Endothelial cell of umbilical vein (primary cell): ENCODE results near the gene COPS9. TPM values are rescaled to one million over a fixed set of nuclear protein-coding genes. Genes with fewer than 3 reads are reported as not detected.

Experiments
- BruUV-seq: library from RNA; stranded (reverse); fragments of 400-500 nt; replicated peaks from 2 replicates; lab custom pipeline; 2021; lab: Mats Ljungman, UMichigan
- CTCF ChIA-PET: fragments of 300-600, 350-600 bp; sonication (Branson Sonifier 250); formaldehyde crosslinking; loops from one replicate; lab custom pipeline; 2021; ENCODE audit warnings: antibody characterized with exemption, inconsistent platforms; lab: Charles Lee
- POLR2A ChIA-PET: fragments of 300-600, 350-600 bp; sonication (Branson Sonifier 250); formaldehyde crosslinking; loops from one replicate; lab custom pipeline; 2021; ENCODE audit warnings: antibody characterized with exemption, inconsistent platforms; lab: Charles Lee
- DNase-seq: peaks from one replicate; pipeline ENCODE4 v3.0.0-alpha.2; 2011; ENCODE audit warnings: low read depth, low spot score
- FAIRE-seq: peaks from 2 replicates; lab custom pipeline; 2011; peaks lifted over from hg19 to GRCh38; lab: Jason Lieb, UNC
- H2AFZ ChIP-seq: 2 replicates; pipeline ENCODE4 v1.6.0; 2012; ENCODE audit warnings: low read depth, low read length, control low read depth, inconsistent platforms
- H3K27ac ChIP-seq: 2 replicates; pipeline ENCODE4 v1.5.1; 2011; ENCODE audit warnings: low read depth, mild to moderate bottlenecking, control low read depth, low read length, moderate library complexity; ENCODE audit not compliant: insufficient read depth
- H3K27me3 ChIP-seq, 2 experiments: 2 replicates each; pipeline versions ENCODE4 v1.6.0 to v1.6.1; 2011; ENCODE audit warnings: low read length in 2 of 2, mixed read lengths in 1 of 2; ENCODE audit not compliant: control insufficient read depth in 2 of 2, insufficient read depth in 2 of 2
- H3K36me3 ChIP-seq, 2 experiments: 2 replicates in 1 of 2; 3 replicates in 1 of 2; pipeline ENCODE4 v1.5.1; 2011; ENCODE audit warnings: low read length in 2 of 2, mild to moderate bottlenecking in 1 of 2, moderate library complexity in 1 of 2; ENCODE audit not compliant: control insufficient read depth in 2 of 2, insufficient read depth in 2 of 2; ENCODE audit errors: extremely low read depth in 1 of 2
- H3K4me1 ChIP-seq: 3 replicates; pipeline ENCODE4 v1.5.1; 2011; ENCODE audit warnings: mild to moderate bottlenecking, low read length; ENCODE audit not compliant: control insufficient read depth, insufficient read depth; ENCODE audit errors: extremely low read depth
- H3K4me2 ChIP-seq: 2 replicates; pipeline ENCODE4 v1.6.1; 2011; ENCODE audit warnings: low read length, control low read depth, mixed read lengths; ENCODE audit not compliant: insufficient read depth
- H3K4me3 ChIP-seq, 3 experiments: fragments of 200-600 bp in 1 of 3; sonication (generic), shearing (Covaris generic) in 1 of 3; replicated peaks in 1 of 3; 2 replicates each; pipeline ENCODE4 v1.5.1; 2011 to 2016; ENCODE audit warnings: control low read depth in 3 of 3, low read length in 3 of 3, mild to moderate bottlenecking in 2 of 3, inconsistent platforms in 1 of 3, low read depth in 1 of 3, moderate library complexity in 1 of 3; ENCODE audit not compliant: insufficient read depth in 1 of 3
- H3K79me2 ChIP-seq: 2 replicates; pipeline ENCODE4 v1.6.0; 2012; ENCODE audit warnings: low read length, inconsistent platforms; ENCODE audit not compliant: control insufficient read depth, insufficient read depth
- H3K9ac ChIP-seq: replicated peaks from 2 replicates; pipeline ENCODE3; 2011; ENCODE audit warnings: low read length, control low read depth; ENCODE audit not compliant: insufficient read depth; ENCODE audit errors: extremely low read depth
- H3K9me1 ChIP-seq: replicated peaks from 3 replicates; pipeline ENCODE4 v1.6.0; 2011; ENCODE audit warnings: mild to moderate bottlenecking, low read length; ENCODE audit not compliant: control insufficient read depth, insufficient read depth; ENCODE audit errors: extremely low read depth
- H3K9me3 ChIP-seq: replicated peaks from 2 replicates; pipeline ENCODE4 v1.5.1; 2012; ENCODE audit warnings: low read length, inconsistent platforms; ENCODE audit not compliant: control insufficient read depth, insufficient read depth
- H4K20me1 ChIP-seq: replicated peaks from 2 replicates; pipeline ENCODE3; 2011; ENCODE audit warnings: mild to moderate bottlenecking, low read length; ENCODE audit not compliant: control insufficient read depth, insufficient read depth; ENCODE audit errors: extremely low read depth
- EZH2 ChIP-seq: IDR thresholded peaks from 2 replicates; pipeline ENCODE4 v1.6.1; 2012; ENCODE audit warnings: borderline replicate concordance, low read depth, mild to moderate bottlenecking, moderate library complexity, low read length, inconsistent platforms; ENCODE audit not compliant: severe bottlenecking
- FOS ChIP-seq: IDR thresholded peaks from 2 replicates; pipeline ENCODE4 v1.6.1; 2011; ENCODE audit warnings: mild to moderate bottlenecking, low read length, moderate library complexity, borderline replicate concordance; ENCODE audit not compliant: insufficient read depth
- GATA2 ChIP-seq: IDR thresholded peaks from 2 replicates; pipeline ENCODE4 v1.7.0; 2011; ENCODE audit warnings: low read depth, mild to moderate bottlenecking, moderate library complexity, mixed read lengths, low read length; ENCODE audit not compliant: insufficient read length, insufficient read depth
- JUN ChIP-seq: IDR thresholded peaks from 2 replicates; pipeline ENCODE4 v1.6.1; 2011; ENCODE audit warnings: borderline replicate concordance, low read depth; ENCODE audit not compliant: insufficient read length, insufficient read depth
- MYC ChIP-seq: IDR thresholded peaks from one replicate; pipeline ENCODE4 v1.6.1; 2011; ENCODE audit warnings: mild to moderate bottlenecking, low read depth, low read length
- POLR2A ChIP-seq: IDR thresholded peaks from 2 replicates; pipeline ENCODE4 v1.6.1; 2012; ENCODE audit warnings: low read depth, mild to moderate bottlenecking, control low read depth, low read length
- POLR2AphosphoS5 ChIP-seq: IDR thresholded peaks from 2 replicates; pipeline ENCODE4 v1.6.1; 2012; ENCODE audit warnings: low read depth, mild to moderate bottlenecking, control low read depth, low read length, moderate library complexity; ENCODE audit not compliant: insufficient read depth
- dilution Hi-C: fragments of 300-500 bp; cut with MboI; formaldehyde crosslinking; loops from one replicate; pipeline ENCODE4 v1.15.0; 2019; ENCODE audit warnings: low sequenced_read_pairs; ENCODE audit not compliant: extremely low pct_ligation_motif_present
- intact Hi-C: fragments of 100-400 bp; cut with micrococcal nuclease; formaldehyde crosslinking; loops from one replicate; pipeline ENCODE4 v1.10.0; 2022
- polyA plus RNA-seq, 4 experiments: library from polyadenylated mRNA; depleted of rRNA in 3 of 4; stranded (reverse) in 3 of 4; unstranded in 1 of 4; fragments of >200 nt; gene quantifications; 2 replicates each; pipeline versions ENCODE4 v1.2.1 to v1.2.3, GENCODE V29; 2011 to 2012; ENCODE audit warnings: missing spikeins in 1 of 4
- total RNA-seq: library from RNA; stranded (reverse); gene quantifications from 2 replicates; pipeline ENCODE4 v1.2.3, GENCODE V29; 2021
- TF ChIP-seq, protein P1 (sequence below), 2 donors: IDR thresholded peaks; 1 replicate in 1 of 2; 2 replicates in 1 of 2; pipeline ENCODE4 v1.5.1; 2011; ENCODE audit warnings: low read length in 2 of 2, mild to moderate bottlenecking in 2 of 2, moderate library complexity in 2 of 2, control low read depth in 1 of 2, inconsistent platforms in 1 of 2, low read depth in 1 of 2; ENCODE audit not compliant: insufficient read depth in 1 of 2; ENCODE audit errors: extremely low read depth in 1 of 2
- TF ChIP-seq, protein P2 (sequence below): IDR thresholded peaks from 2 replicates; pipeline ENCODE4 v1.6.1; 2011; ENCODE audit not compliant: insufficient read depth, insufficient read length

COPS9 gene
- total and polyA plus RNA-seq, 2 donors (not counting 3 experiments of a cell fraction or from before 2014, with no cell fraction given) = 196 to 361 TPM

GRCh38 chr2:240123821-240124650, 12.1 kb downstream of the COPS9 start:
- TF ChIP-seq POLR2AphosphoS5 (no peak), MYC (no peak), EZH2 (no peak), FOS (no peak), JUN (no peak), GATA2 (no peak), POLR2A (no peak)
- TF ChIP-seq, protein P1, sequence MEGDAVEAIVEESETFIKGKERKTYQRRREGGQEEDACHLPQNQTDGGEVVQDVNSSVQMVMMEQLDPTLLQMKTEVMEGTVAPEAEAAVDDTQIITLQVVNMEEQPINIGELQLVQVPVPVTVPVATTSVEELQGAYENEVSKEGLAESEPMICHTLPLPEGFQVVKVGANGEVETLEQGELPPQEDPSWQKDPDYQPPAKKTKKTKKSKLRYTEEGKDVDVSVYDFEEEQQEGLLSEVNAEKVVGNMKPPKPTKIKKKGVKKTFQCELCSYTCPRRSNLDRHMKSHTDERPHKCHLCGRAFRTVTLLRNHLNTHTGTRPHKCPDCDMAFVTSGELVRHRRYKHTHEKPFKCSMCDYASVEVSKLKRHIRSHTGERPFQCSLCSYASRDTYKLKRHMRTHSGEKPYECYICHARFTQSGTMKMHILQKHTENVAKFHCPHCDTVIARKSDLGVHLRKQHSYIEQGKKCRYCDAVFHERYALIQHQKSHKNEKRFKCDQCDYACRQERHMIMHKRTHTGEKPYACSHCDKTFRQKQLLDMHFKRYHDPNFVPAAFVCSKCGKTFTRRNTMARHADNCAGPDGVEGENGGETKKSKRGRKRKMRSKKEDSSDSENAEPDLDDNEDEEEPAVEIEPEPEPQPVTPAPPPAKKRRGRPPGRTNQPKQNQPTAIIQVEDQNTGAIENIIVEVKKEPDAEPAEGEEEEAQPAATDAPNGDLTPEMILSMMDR (IDR thresholded peaks at IDR 0.05; ENCODE audit: extremely low read depth in 1 of 2, insufficient read depth in 1 of 2, low read depth in 1 of 2, low read length in 2 of 2) = no peak
- TF ChIP-seq, protein P2, sequence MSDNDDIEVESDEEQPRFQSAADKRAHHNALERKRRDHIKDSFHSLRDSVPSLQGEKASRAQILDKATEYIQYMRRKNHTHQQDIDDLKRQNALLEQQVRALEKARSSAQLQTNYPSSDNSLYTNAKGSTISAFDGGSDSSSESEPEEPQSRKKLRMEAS = no peak
- CTCF ChIA-PET = no interaction called here

More at GRCh38 chr2:240123821-240124650, 12.1 kb downstream of the COPS9 start:
- Histone ChIP-seq H3K4me2 (no peak overlapping the region), H4K20me1 (no peaks in the 10 kb centered on the region), H3K9me3 (no peaks in the 10 kb centered on the region), H3K9ac (no peak overlapping the region), H3K79me2 (no peaks in the 10 kb centered on the region), H3K4me3 (no peak overlapping the region), H3K4me1 (no peaks in the 10 kb centered on the region), H2AFZ (no peak overlapping the region), H3K27ac (no peak overlapping the region), H3K9me1 (no peaks in the 10 kb centered on the region), H3K36me3 (peaks cover 4 to 14% of the 10 kb centered on the region in 2 experiments), H3K27me3 (no peaks in the 10 kb centered on the region)
- FAIRE-seq (no peak), DNase-seq (no peak)
- dilution Hi-C loops (no loop called here), intact Hi-C loops (no loop called here)
- BruUV-seq = no TSS peak
- POLR2A ChIA-PET = no interaction called here
